GM19372 (cell line): Measurements from ENCODE around the gene PRPS2.

Experiments
- ATAC-seq: cut with Tn5 transposase; IDR thresholded peaks from one replicate; pipeline ENCODE4 v1.9.1; 2021; ENCODE audit warnings: mild to moderate bottlenecking, low read depth, moderate library complexity; ENCODE audit not compliant: unreplicated experiment

Gene PRPS2

GRCh38 chrX:12811658-12812057 is 20.4 kb downstream of the PRPS2 start:
- no peak for ATAC-seq

DNA sequence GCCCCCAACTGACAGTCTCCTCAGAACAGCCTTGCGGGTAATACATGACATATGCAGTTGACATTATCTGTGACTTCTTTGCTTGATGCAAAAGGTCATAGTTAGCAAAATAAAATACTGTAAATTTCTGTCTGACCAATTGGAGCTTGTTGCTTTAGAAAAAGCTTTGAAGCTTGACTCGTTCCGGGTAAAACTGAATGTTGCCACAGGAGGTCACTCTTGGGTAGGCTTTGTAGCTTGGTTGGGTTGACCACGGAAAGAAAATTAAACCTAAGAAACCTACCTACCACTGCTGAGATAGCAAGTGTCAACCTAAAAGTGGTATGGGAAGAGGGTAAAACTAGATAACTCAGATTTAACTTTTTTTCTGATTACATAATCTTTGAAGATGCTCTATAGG is 23.2 kb downstream of the PRPS2 start:
- ATAC-seq = no peak

GRCh38 chrX:12817528-12817927 is 26.3 kb downstream of the PRPS2 start:
- ATAC-seq = no peak

DNA sequence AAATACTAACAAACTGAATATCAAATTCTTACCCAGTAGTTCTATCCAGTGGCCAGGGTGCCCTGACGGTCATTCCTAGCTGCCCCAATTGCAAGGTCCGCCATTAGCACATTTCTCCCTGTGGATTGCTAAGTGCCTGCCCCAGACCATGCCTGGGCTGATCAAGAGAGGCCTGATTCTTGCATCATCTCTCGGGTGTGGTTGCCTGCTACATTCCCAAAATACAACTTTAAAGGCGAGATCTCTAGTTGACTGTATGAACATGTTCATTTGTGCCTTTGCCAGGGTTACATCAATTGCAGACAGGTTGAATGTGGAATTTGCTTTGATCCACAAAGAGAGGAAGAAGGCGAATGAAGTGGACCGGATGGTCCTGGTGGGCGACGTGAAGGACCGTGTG is 28.0 kb downstream of the PRPS2 start:
- ATAC-seq = no peak

- no peak for ATAC-seq
Observed at GRCh38 chrX:12820737-12821136, 29.5 kb downstream of the PRPS2 start.

DNA sequence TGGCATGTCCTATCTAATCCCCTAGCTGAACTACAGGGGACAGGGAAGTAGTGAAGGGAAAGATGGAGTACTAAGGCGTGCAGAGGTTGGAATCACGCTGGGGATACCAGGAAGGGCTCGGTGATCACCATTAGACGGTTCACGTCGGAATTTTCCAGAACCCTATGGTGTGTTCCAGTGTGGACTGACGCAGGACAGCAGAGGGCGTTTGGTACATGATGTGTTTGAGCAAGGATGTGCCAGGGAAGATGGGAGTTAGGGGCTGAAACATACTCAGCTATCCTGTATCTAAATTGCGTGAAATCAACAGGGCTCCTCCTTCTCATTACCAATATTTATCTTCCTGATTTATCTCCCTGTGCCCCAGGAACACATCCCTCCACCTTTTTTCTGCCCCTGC is 33.7 kb downstream of the PRPS2 start:
- no peak for ATAC-seq

DNA sequence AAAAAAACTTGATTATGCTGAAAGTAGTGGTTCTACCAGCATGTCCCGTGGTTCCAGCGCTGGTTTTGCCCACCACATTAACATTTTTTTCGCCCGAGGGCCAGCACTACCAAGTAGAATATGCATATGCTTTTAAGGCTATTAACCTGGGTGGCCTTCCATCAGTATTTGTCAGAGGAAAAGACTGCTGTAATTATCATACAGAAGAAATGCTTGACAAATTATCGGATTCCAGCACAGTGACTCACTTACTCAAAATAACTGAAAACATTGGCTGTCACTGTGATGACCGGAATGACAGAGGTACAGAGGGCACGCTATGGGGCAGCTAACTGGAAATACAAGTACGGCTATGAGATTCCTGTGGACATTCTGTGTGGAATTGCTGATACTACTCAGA is 34.6 kb downstream of the PRPS2 start:
- ATAC-seq = no peak

DNA sequence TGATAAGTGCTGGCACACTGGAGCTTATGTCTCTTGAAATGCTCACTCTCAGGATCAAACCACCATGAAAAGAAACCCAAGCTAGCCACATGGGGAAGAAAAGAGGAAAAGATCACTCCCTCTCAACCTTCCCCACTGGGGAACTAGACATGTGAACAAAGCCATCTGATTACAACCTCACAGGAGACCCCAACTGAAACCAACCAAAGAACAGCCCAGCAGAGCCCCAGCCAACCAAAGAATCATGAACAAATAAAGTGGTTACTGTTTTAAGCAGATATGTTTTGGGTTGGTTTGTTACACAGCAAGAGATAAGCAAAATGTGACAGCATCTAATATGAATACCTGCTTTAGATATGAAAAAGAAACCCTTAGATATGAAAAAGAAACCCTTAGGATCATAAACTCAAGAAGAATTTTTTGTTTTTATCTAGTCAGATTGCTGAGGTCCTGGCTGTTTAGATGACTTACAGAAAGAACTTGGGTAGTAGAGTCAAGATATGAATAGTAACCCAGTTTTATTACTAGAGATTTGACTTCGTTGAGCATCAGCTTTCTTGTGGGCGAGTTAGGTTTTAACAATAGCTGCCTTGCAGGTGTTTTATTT is 52.0 kb downstream of the PRPS2 start:
- ATAC-seq = no peak

- peak; percentile 83 for ATAC-seq
Observed at GRCh38 chrX:12843668-12844279, 52.6 kb downstream of the PRPS2 start.

GRCh38 chrX:12844319-12844718 is 53.1 kb downstream of the PRPS2 start:
- no peak for ATAC-seq

- no peak for ATAC-seq
Observed at GRCh38 chrX:12865359-12865758, 74.1 kb downstream of the PRPS2 start.

DNA sequence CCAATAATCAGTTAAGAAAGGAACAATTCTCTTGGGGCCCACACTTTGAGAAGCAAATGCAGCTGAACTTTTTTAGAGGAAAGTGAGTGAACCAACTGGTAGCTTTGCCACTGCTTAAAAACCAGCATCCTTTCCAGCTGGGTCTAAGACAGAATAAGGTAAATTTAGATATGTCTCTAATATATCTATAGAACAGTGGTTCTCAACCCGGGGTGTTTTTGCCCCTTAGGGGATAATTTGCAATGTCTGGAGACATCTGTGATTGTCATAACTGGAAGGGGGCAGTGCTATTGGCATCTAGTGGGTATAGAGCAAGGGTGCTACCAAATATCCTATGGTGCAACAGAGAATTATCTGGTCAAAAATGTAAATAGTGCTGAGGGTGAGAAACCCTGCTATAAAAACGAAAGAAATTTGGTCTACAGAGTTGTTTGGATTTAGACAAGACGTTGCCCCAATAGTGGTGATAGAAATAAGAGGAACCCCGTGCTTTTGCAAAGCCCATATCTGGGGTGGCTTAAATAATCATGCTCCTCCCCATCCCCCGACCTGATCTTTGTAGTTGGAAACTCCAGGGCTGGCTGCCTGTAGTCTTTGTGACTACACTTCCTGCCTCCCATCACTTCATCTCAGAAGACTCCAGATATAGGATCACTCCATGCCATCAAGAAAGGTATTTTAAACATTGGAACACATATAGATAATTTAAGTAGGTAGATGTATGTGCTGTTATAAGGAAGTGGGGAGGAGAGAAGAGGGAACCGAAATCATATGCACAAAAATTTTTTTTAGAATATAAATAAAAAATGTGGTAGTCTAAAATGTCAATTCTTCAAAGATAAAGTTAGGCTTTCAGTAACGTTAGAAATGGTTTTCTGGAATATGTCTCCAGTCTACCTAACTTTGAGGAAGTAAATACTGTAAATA is 75.5 kb downstream of the PRPS2 start, which contains the start of gene TLR7:
TLR7 (plus strand) TSS at position 622 of the 927 bp plus-strand sequence. CDS start 507 bp downstream, outside the sequence.
- no peak for ATAC-seq

DNA sequence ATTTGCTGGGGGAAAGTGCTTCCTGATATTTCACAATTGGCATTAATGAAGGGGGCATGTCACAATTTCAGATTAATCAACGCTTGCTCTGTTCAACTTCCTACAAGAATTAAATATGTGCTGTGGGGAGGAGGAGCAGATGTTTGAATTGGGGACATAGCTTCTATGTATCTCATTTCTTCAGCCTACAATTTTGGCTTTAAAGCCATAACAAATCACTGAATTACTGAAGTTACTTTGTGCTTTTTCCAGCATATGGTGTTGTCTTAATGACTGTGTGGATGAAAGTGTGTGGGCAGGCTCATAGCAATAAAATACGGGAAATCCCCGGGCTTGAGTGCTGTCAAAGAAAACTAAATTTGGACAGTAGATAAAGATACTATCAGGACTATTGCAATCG is 76.5 kb downstream of the PRPS2 start:
- no peak for ATAC-seq

- ATAC-seq = peak; percentile 66
Observed at GRCh38 chrX:12868747-12869146, 77.5 kb downstream of the PRPS2 start.

DNA sequence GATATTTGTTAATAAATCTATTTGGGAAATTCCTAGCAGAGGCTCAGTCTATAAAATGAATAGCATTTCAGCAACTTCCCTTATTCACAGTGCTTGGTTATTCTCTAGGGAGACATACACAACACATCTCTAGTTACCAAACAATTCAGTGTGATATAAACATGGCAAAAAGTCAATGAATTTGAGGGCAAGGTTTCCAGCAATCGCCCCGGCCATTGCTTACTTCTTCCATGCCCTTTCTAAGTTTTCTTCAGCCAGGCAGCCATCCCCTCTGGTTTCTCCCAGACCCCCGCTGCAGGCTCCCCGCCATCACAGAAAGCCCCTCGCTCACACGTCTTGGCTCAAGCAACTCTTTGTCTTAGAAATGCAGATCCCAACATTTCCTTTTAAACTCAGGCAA is 80.0 kb downstream of the PRPS2 start:
- no peak for ATAC-seq

DNA sequence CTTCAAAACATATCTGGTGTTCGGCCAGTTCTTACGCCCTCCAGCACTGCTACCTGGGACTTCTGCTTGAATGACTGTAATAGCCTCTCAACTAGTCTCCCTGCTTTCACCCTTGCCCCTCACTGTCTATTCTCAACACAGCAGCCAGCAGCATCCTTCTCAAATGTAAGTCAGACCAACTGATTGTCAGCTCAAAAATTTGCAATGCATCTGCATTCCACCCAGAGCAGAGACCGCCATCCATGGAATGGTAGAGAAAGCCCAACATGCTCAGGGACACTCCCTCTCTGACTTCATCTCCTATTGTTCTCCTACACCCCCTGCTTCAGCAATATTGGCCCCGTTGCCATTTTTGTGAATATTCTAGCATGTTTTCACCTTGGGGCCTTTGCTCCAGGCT is 81.5 kb downstream of the PRPS2 start:
- ATAC-seq = no peak
